ENCODE data around the gene PFDN6. TPM values are rescaled to one million over a fixed set of nuclear protein-coding genes. Genes with fewer than 3 reads are reported as not detected.

Gene PFDN6
- total RNA-seq, 2 experiments from 2014 or later = 78.5 to 90.9 TPM

GRCh38 chr6:33339193-33339592, 49.8 kb downstream of the PFDN6 start:
- intact Hi-C loops (cut with micrococcal nuclease) = no loop called here
- Mint-ChIP-seq H3K4me1 (ENCODE audit: low read depth) (peaks cover 10% of the 10 kb centered on the region), H3K4me3 (no peak overlapping the region), H3K9me3 (no peaks in the 10 kb centered on the region), H3K27me3 (no peaks in the 10 kb centered on the region), H3K36me3 (no peaks in the 10 kb centered on the region), H3K27ac (no peak overlapping the region)
- ChIA-PET POLR2A (no interaction called here), CTCF (interaction anchor here (0.6 kb wide), 1 partner anchor 25 kb away, joined by 4 read pairs; no protein-coding TSS in a partner anchor)
- DNase-seq = no peak

Small RNA genes within 50 kb of the gene (microRNA-seq; reads per million reads assigned to microRNA genes)
- gene MIR6834 (ENCODE audit: borderline microRNAs expressed, borderline number of aligned reads, borderline replicate concordance) = not detected
- not detected for gene MIR6873 (ENCODE audit: borderline microRNAs expressed, borderline number of aligned reads, borderline replicate concordance)

Other genes starting within 250 kb of the PFDN6 start
- gene HLA-DPA1, start 216.0 kb upstream of the PFDN6 start, total RNA-seq = 10 to 100 TPM; 19.3 to 20.9 TPM
- 1 to 10 TPM; 5.1 to 6.9 TPM for gene HLA-DPB1, start 213.6 kb upstream of the PFDN6 start, total RNA-seq
- 1 to 10 TPM in 1 of 2 experiments, under 1 TPM in 1; 0.69 to 1.0 TPM for gene COL11A2, start 97.1 kb upstream of the PFDN6 start, total RNA-seq
- 10 to 100 TPM; 40.9 to 41.4 TPM for gene RXRB, start 88.9 kb upstream of the PFDN6 start, total RNA-seq
- gene SLC39A7, start 88.7 kb upstream of the PFDN6 start, total RNA-seq = 10 to 100 TPM; 42.0 to 45.7 TPM
- 10 to 100 TPM; 35.3 to 36.1 TPM for gene HSD17B8, start 84.9 kb upstream of the PFDN6 start, total RNA-seq
- gene RING1, start 81.1 kb upstream of the PFDN6 start, total RNA-seq = 10 to 100 TPM; 25.4 to 28.4 TPM
- gene VPS52, start 17.7 kb upstream of the PFDN6 start, total RNA-seq = 10 to 100 TPM; 32.7 to 33.7 TPM
- gene RPS18, start 17.5 kb upstream of the PFDN6 start, total RNA-seq = 1,000 to 10,000 TPM; 4,372 to 4,391 TPM
- 1 to 10 TPM; 5.9 to 6.7 TPM for gene B3GALT4, start 12.5 kb upstream of the PFDN6 start, total RNA-seq
- 10 to 100 TPM; 59.4 to 60.7 TPM for gene WDR46, start 362 bp upstream of the PFDN6 start, total RNA-seq
- gene RGL2, start 9.3 kb downstream of the PFDN6 start, total RNA-seq = 10 to 100 TPM; 24.6 to 26.0 TPM
- gene TAPBP, start 24.5 kb downstream of the PFDN6 start, total RNA-seq = 100 to 1,000 TPM; 202 to 213 TPM
- 10 to 100 TPM; 11.0 to 12.1 TPM for gene ZBTB22, start 28.1 kb downstream of the PFDN6 start, total RNA-seq
- gene DAXX, start 33.4 kb downstream of the PFDN6 start, total RNA-seq = 10 to 100 TPM; 60.5 to 64.1 TPM
- 100 to 1,000 TPM in 1 of 2 experiments, 10 to 100 TPM in 1; 94.6 to 103 TPM for gene KIFC1, start 102.2 kb downstream of the PFDN6 start, total RNA-seq
- 10 to 100 TPM; 32.4 to 42.3 TPM for gene PHF1, start 121.4 kb downstream of the PFDN6 start, total RNA-seq
- 100 to 1,000 TPM; 190 to 198 TPM for gene CUTA, start 128.5 kb downstream of the PFDN6 start, total RNA-seq
- gene SYNGAP1, start 130.5 kb downstream of the PFDN6 start, total RNA-seq = 10 to 100 TPM; 34.3 to 35.8 TPM
- 10 to 100 TPM in 1 of 2 experiments, 1 to 10 TPM in 1; 9.7 to 10.1 TPM for gene ZBTB9, start 165.0 kb downstream of the PFDN6 start, total RNA-seq

Data from activated CD4-positive, alpha-beta memory T cell treated with anti-CD3 and anti-CD28 coated beads for 36 hours (primary cell).